ENCODE results near the gene NOX3. TPM values are rescaled to one million over a fixed set of nuclear protein-coding genes. Genes with fewer than 3 reads are reported as not detected.
A peak's percentile ranks its signal among the peaks of the same experiment; 100 is the strongest.

NOX3 gene
- total RNA-seq, 3 donors from 2014 or later (not counting 1 experiment from before 2014, with no cell fraction given), result not detected

GRCh38 chr6:155418017-155418761 lies 37.5 kb downstream of the NOX3 start:
- TF ChIP-seq CTCF (IDR thresholded peaks at IDR 0.05), result no peak
- Histone ChIP-seq H3K36me3 (ENCODE audit: control insufficient read depth, insufficient read depth, low read length) (no peaks in the 10 kb centered on the region), H3K9me3 (ENCODE audit: control insufficient read depth, insufficient read depth, low read length) (no peaks in the 10 kb centered on the region), H3K27ac (ENCODE audit: low read length) (peak overlapping the region; percentile 74), H3K4me3 (ENCODE audit: low read length) (peak overlapping the region; percentile 5), H3K4me1 (ENCODE audit: control insufficient read depth, insufficient read depth, low read length) (peaks cover 12% of the 10 kb centered on the region), H3K27me3 (ENCODE audit: control insufficient read depth, insufficient read depth, low read length) (no peaks in the 10 kb centered on the region)
- WGBS (ENCODE audit: insufficient coverage), result 0% methylated on average over 5 of the region's 9 CpGs
- no peaks in the 10 kb centered on the region for H3K9me3 Mint-ChIP-seq
- ATAC-seq, result peak; percentile 71 to 85 (median 81)
- peak overlapping the region; percentile 81 for H3K4me3 Mint-ChIP-seq
- no peaks in the 10 kb centered on the region for H3K27me3 Mint-ChIP-seq (ENCODE audit: low read depth in 2 of 2)
- no peaks in the 10 kb centered on the region for H3K36me3 Mint-ChIP-seq
- peaks cover 21 to 26% of the 10 kb centered on the region in 2 donors for H3K4me1 Mint-ChIP-seq
- intact Hi-C loops (cut with micrococcal nuclease), result no loop called here
- H3K27ac Mint-ChIP-seq, result peak overlapping the region; percentile 88 to 90
- peak in 1 of 2 donors; percentile 87 for DNase-seq

GRCh38 chr6:155417454-155417853 lies 38.2 kb downstream of the NOX3 start:
- Mint-ChIP-seq H3K27ac (peak overlapping the region; percentile 88 to 90), H3K9me3 (no peaks in the 10 kb centered on the region), H3K36me3 (no peaks in the 10 kb centered on the region), H3K27me3 (ENCODE audit: low read depth in 2 of 2) (no peaks in the 10 kb centered on the region), H3K4me1 (peaks cover 21 to 26% of the 10 kb centered on the region in 2 donors), H3K4me3 (peak overlapping the region; percentile 81)
- intact Hi-C loops (cut with micrococcal nuclease), result no loop called here
- no peak for DNase-seq
- H3K4me3 ChIP-seq (ENCODE audit: low read length), result no peak overlapping the region
- peaks cover 12% of the 10 kb centered on the region for H3K4me1 ChIP-seq (ENCODE audit: control insufficient read depth, insufficient read depth, low read length)
- WGBS (ENCODE audit: insufficient coverage), result 91% methylated on average over 2 of the region's 3 CpGs
- no peaks in the 10 kb centered on the region for H3K36me3 ChIP-seq (ENCODE audit: control insufficient read depth, insufficient read depth, low read length)
- TF ChIP-seq CTCF (IDR thresholded peaks at IDR 0.05), result no peak
- no peaks in the 10 kb centered on the region for H3K9me3 ChIP-seq (ENCODE audit: control insufficient read depth, insufficient read depth, low read length)
- peak overlapping the region; percentile 74 for H3K27ac ChIP-seq (ENCODE audit: low read length)
- H3K27me3 ChIP-seq (ENCODE audit: control insufficient read depth, insufficient read depth, low read length), result no peaks in the 10 kb centered on the region
- no peak for ATAC-seq

GRCh38 chr6:155415953-155416352 lies 39.7 kb downstream of the NOX3 start:
- Histone ChIP-seq H3K4me1 (ENCODE audit: control insufficient read depth, insufficient read depth, low read length) (peaks cover 12% of the 10 kb centered on the region), H3K27me3 (ENCODE audit: control insufficient read depth, insufficient read depth, low read length) (no peaks in the 10 kb centered on the region), H3K4me3 (ENCODE audit: low read length) (no peak overlapping the region), H3K36me3 (ENCODE audit: control insufficient read depth, insufficient read depth, low read length) (no peaks in the 10 kb centered on the region), H3K27ac (ENCODE audit: low read length) (no peak overlapping the region), H3K9me3 (ENCODE audit: control insufficient read depth, insufficient read depth, low read length) (no peaks in the 10 kb centered on the region)
- no peak for ATAC-seq
- no peak overlapping the region for H3K27ac Mint-ChIP-seq
- no peaks in the 10 kb centered on the region for H3K9me3 Mint-ChIP-seq
- no peak for TF ChIP-seq CTCF (IDR thresholded peaks at IDR 0.05)
- no peaks in the 10 kb centered on the region for H3K36me3 Mint-ChIP-seq
- no peak for DNase-seq
- H3K4me1 Mint-ChIP-seq, result peaks cover 21 to 26% of the 10 kb centered on the region in 2 donors
- no peaks in the 10 kb centered on the region for H3K27me3 Mint-ChIP-seq (ENCODE audit: low read depth in 2 of 2)
- WGBS (ENCODE audit: insufficient coverage), result 94% methylated on average over 4 of the region's 4 CpGs
- intact Hi-C loops (cut with micrococcal nuclease), result no loop called here
- no peak overlapping the region for H3K4me3 Mint-ChIP-seq

GRCh38 chr6:155414049-155414448 lies 41.6 kb downstream of the NOX3 start:
- Mint-ChIP-seq H3K4me3 (no peak overlapping the region), H3K27ac (no peak overlapping the region), H3K27me3 (ENCODE audit: low read depth in 2 of 2) (no peaks in the 10 kb centered on the region), H3K4me1 (peaks cover 18 to 19% of the 10 kb centered on the region in 2 donors), H3K9me3 (no peaks in the 10 kb centered on the region), H3K36me3 (no peaks in the 10 kb centered on the region)
- no peak overlapping the region for H3K4me3 ChIP-seq (ENCODE audit: low read length)
- no peaks in the 10 kb centered on the region for H3K9me3 ChIP-seq (ENCODE audit: control insufficient read depth, insufficient read depth, low read length)
- WGBS (ENCODE audit: insufficient coverage), result 92% methylated on average over 3 of the region's 3 CpGs
- TF ChIP-seq CTCF (IDR thresholded peaks at IDR 0.05), result no peak
- H3K27me3 ChIP-seq (ENCODE audit: control insufficient read depth, insufficient read depth, low read length), result no peaks in the 10 kb centered on the region
- intact Hi-C loops (cut with micrococcal nuclease), result no loop called here
- ATAC-seq (no peak), DNase-seq (no peak)
- no peak overlapping the region for H3K27ac ChIP-seq (ENCODE audit: low read length)
- H3K36me3 ChIP-seq (ENCODE audit: control insufficient read depth, insufficient read depth, low read length), result no peaks in the 10 kb centered on the region
- peaks cover 12% of the 10 kb centered on the region for H3K4me1 ChIP-seq (ENCODE audit: control insufficient read depth, insufficient read depth, low read length)
